ENCODE measurements around the gene KMT2E.

Gene KMT2E

GRCh38 chr7:105125745-105126144, 111.7 kb downstream of the KMT2E start:
- no peak overlapping the region for H3K27ac ChIP-seq
- no peaks in the 10 kb centered on the region for H3K9me3 ChIP-seq (ENCODE audit: low read depth, low read length)
- TF ChIP-seq POLR2AphosphoS5 (IDR thresholded peaks at IDR 0.05; ENCODE audit: borderline replicate concordance, low read depth, low read length), result no peak
- no peak for TF ChIP-seq EZH2 (IDR thresholded peaks at IDR 0.05)
- no peak for TF ChIP-seq FOXP2 (optimal IDR thresholded peaks at IDR 0.05; ENCODE audit: control extremely low read depth, extremely low read length, insufficient read depth)
- no peak overlapping the region for H3K9ac ChIP-seq (ENCODE audit: insufficient read length)
- H3K36me3 ChIP-seq (ENCODE audit: insufficient read depth, low read length), result peaks cover 15% of the 10 kb centered on the region; the same call in 1 of the 2 replicates
- no peak overlapping the region for H3K4me3 ChIP-seq
- DNase-seq (ENCODE audit: low read depth, low spot score), result no peak

GRCh38 chr7:105126436-105126975, 112.5 kb downstream of the KMT2E start:
- peaks cover 14% of the 10 kb centered on the region; the same call in 1 of the 2 replicates for H3K36me3 ChIP-seq (ENCODE audit: insufficient read depth, low read length)
- H3K9ac ChIP-seq (ENCODE audit: insufficient read length), result no peak overlapping the region
- no peak overlapping the region for H3K4me3 ChIP-seq
- no peaks in the 10 kb centered on the region for H3K9me3 ChIP-seq (ENCODE audit: low read depth, low read length)
- no peak overlapping the region for H3K27ac ChIP-seq
- TF ChIP-seq EZH2 (IDR thresholded peaks at IDR 0.05) (no peak), FOXP2 (optimal IDR thresholded peaks at IDR 0.05; ENCODE audit: control extremely low read depth, extremely low read length, insufficient read depth) (no peak), POLR2AphosphoS5 (IDR thresholded peaks at IDR 0.05; ENCODE audit: borderline replicate concordance, low read depth, low read length) (no peak)
- no peak for DNase-seq (ENCODE audit: low read depth, low spot score)

- H3K9ac ChIP-seq (ENCODE audit: insufficient read length), result no peak overlapping the region
- TF ChIP-seq FOXP2 (optimal IDR thresholded peaks at IDR 0.05; ENCODE audit: control extremely low read depth, extremely low read length, insufficient read depth), result no peak
- TF ChIP-seq POLR2AphosphoS5 (IDR thresholded peaks at IDR 0.05; ENCODE audit: borderline replicate concordance, low read depth, low read length), result no peak
- TF ChIP-seq EZH2 (IDR thresholded peaks at IDR 0.05), result no peak
- no peaks in the 10 kb centered on the region for H3K9me3 ChIP-seq (ENCODE audit: low read depth, low read length)
- H3K4me3 ChIP-seq, result no peak overlapping the region
- no peak overlapping the region for H3K27ac ChIP-seq
- H3K36me3 ChIP-seq (ENCODE audit: insufficient read depth, low read length), result peaks cover 12% of the 10 kb centered on the region; the same call in 1 of the 2 replicates
- no peak for DNase-seq (ENCODE audit: low read depth, low spot score)
Measured at GRCh38 chr7:105127179-105127578, 113.2 kb downstream of the KMT2E start.

GRCh38 chr7:105130048-105130447, 116.0 kb downstream of the KMT2E start:
- H3K4me3 ChIP-seq, result no peak overlapping the region
- H3K27ac ChIP-seq, result no peak overlapping the region
- H3K9ac ChIP-seq (ENCODE audit: insufficient read length), result no peak overlapping the region
- peaks cover 16% of the 10 kb centered on the region; the same call in 1 of the 2 replicates for H3K36me3 ChIP-seq (ENCODE audit: insufficient read depth, low read length)
- H3K9me3 ChIP-seq (ENCODE audit: low read depth, low read length), result no peaks in the 10 kb centered on the region
- no peak for DNase-seq (ENCODE audit: low read depth, low spot score)
- TF ChIP-seq EZH2 (IDR thresholded peaks at IDR 0.05) (no peak), POLR2AphosphoS5 (IDR thresholded peaks at IDR 0.05; ENCODE audit: borderline replicate concordance, low read depth, low read length) (no peak), FOXP2 (optimal IDR thresholded peaks at IDR 0.05; ENCODE audit: control extremely low read depth, extremely low read length, insufficient read depth) (no peak)

GRCh38 chr7:105130580-105130979, 116.6 kb downstream of the KMT2E start:
- H3K9me3 ChIP-seq (ENCODE audit: low read depth, low read length), result no peaks in the 10 kb centered on the region
- DNase-seq (ENCODE audit: low read depth, low spot score), result no peak
- H3K4me3 ChIP-seq, result no peak overlapping the region
- H3K9ac ChIP-seq (ENCODE audit: insufficient read length), result no peak overlapping the region
- TF ChIP-seq EZH2 (IDR thresholded peaks at IDR 0.05), result no peak
- no peak for TF ChIP-seq FOXP2 (optimal IDR thresholded peaks at IDR 0.05; ENCODE audit: control extremely low read depth, extremely low read length, insufficient read depth)
- TF ChIP-seq POLR2AphosphoS5 (IDR thresholded peaks at IDR 0.05; ENCODE audit: borderline replicate concordance, low read depth, low read length), result no peak
- H3K27ac ChIP-seq, result no peak overlapping the region
- peaks cover 11% of the 10 kb centered on the region; the same call in 1 of the 2 replicates for H3K36me3 ChIP-seq (ENCODE audit: insufficient read depth, low read length)

- TF ChIP-seq FOXP2 (optimal IDR thresholded peaks at IDR 0.05; ENCODE audit: control extremely low read depth, extremely low read length, insufficient read depth) (no peak), EZH2 (IDR thresholded peaks at IDR 0.05) (no peak), POLR2AphosphoS5 (IDR thresholded peaks at IDR 0.05; ENCODE audit: borderline replicate concordance, low read depth, low read length) (no peak)
- Histone ChIP-seq H3K9me3 (ENCODE audit: low read depth, low read length) (no peaks in the 10 kb centered on the region), H3K9ac (ENCODE audit: insufficient read length) (no peak overlapping the region), H3K4me3 (no peak overlapping the region), H3K27ac (no peak overlapping the region), H3K36me3 (ENCODE audit: insufficient read depth, low read length) (peaks cover 10% of the 10 kb centered on the region; the same call in 1 of the 2 replicates)
- no peak for DNase-seq (ENCODE audit: low read depth, low spot score)
Measured at GRCh38 chr7:105131033-105131656, 117.1 kb downstream of the KMT2E start.

GRCh38 chr7:105131890-105132289, 117.9 kb downstream of the KMT2E start:
- TF ChIP-seq FOXP2 (optimal IDR thresholded peaks at IDR 0.05; ENCODE audit: control extremely low read depth, extremely low read length, insufficient read depth) (no peak), EZH2 (IDR thresholded peaks at IDR 0.05) (no peak), POLR2AphosphoS5 (IDR thresholded peaks at IDR 0.05; ENCODE audit: borderline replicate concordance, low read depth, low read length) (no peak)
- H3K36me3 ChIP-seq (ENCODE audit: insufficient read depth, low read length), result peaks cover 10% of the 10 kb centered on the region; the same call in 1 of the 2 replicates
- H3K27ac ChIP-seq, result no peak overlapping the region
- H3K4me3 ChIP-seq, result no peak overlapping the region
- DNase-seq (ENCODE audit: low read depth, low spot score), result no peak
- H3K9ac ChIP-seq (ENCODE audit: insufficient read length), result no peak overlapping the region
- H3K9me3 ChIP-seq (ENCODE audit: low read depth, low read length), result no peaks in the 10 kb centered on the region

- Histone ChIP-seq H3K9me3 (ENCODE audit: low read depth, low read length) (no peaks in the 10 kb centered on the region), H3K36me3 (ENCODE audit: insufficient read depth, low read length) (peaks cover 10% of the 10 kb centered on the region; the same call in 1 of the 2 replicates), H3K9ac (ENCODE audit: insufficient read length) (no peak overlapping the region), H3K27ac (no peak overlapping the region), H3K4me3 (no peak overlapping the region)
- no peak for DNase-seq (ENCODE audit: low read depth, low spot score)
- TF ChIP-seq POLR2AphosphoS5 (IDR thresholded peaks at IDR 0.05; ENCODE audit: borderline replicate concordance, low read depth, low read length) (no peak), FOXP2 (optimal IDR thresholded peaks at IDR 0.05; ENCODE audit: control extremely low read depth, extremely low read length, insufficient read depth) (no peak), EZH2 (IDR thresholded peaks at IDR 0.05) (no peak)
Measured at GRCh38 chr7:105132335-105132734, 118.3 kb downstream of the KMT2E start.

Data from SK-N-MC (cell line).